ENCODE results near the gene PALLD. TPM values are rescaled to one million over a fixed set of nuclear protein-coding genes. Genes with fewer than 3 reads are reported as not detected.
A peak's percentile ranks its signal among the peaks of the same experiment; 100 is the strongest.

Gene PALLD
- polyA plus RNA-seq, 1 donor (not counting 4 experiments of a cell fraction or from before 2014, with no cell fraction given) = 136 TPM

DNA sequence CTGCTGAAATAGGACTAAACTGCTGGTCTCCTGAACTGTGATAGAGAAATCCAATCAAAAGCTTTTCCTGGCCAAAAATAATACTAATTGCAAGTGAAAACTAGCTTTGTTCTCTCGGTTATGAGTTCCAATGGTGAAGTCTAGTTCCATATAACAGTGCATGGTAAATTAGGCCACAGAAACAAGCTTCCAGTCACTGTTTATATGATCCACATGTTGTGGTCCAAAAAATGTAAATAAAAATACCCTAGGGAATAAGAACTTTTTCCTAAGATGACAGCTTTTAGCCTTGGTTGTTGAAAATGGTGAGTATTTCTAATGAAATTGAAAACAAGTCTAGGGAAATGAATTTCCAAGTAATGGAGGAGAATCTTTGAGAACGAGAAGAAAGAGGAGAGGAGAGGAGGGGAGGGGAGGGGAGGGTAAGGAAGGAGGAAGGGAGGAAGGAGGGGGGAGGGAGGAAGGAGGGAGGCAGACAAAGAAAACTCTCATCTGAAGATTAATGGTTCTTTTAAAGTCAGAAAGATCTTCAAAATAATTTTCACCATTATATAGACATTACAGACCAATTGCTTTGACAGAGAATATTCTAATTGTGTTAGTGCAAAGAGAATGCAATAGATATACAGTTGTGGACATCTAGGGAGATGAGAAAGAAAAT, 26.1 kb downstream of the PALLD start:
- Histone ChIP-seq H3K27ac (ENCODE audit: control insufficient read depth, insufficient read depth, low read length) (no peak overlapping the region), H3K4me2 (ENCODE audit: control insufficient read depth, extremely low read depth, insufficient read depth, low read depth, low read length) (no peak overlapping the region), H3K9me3 (ENCODE audit: control insufficient read depth, low read depth, low read length) (no peaks in the 10 kb centered on the region), H3K9ac (ENCODE audit: control insufficient read depth, extremely low read depth, insufficient read depth, low read length) (no peak overlapping the region), H3K36me3 (ENCODE audit: control insufficient read depth in 2 of 2, extremely low read depth in 1 of 2, insufficient read depth in 2 of 2, low read length in 2 of 2) (no peaks in the 10 kb centered on the region), H3K79me2 (ENCODE audit: control insufficient read depth, insufficient read depth, low read length) (no peaks in the 10 kb centered on the region), H2AFZ (ENCODE audit: control insufficient read depth, low read length) (no peak overlapping the region), H4K20me1 (ENCODE audit: control insufficient read depth, extremely low read depth, insufficient read depth, low read length) (no peaks in the 10 kb centered on the region), H3K4me3 (ENCODE audit: control insufficient read depth in 2 of 3, extremely low read depth in 1 of 3, insufficient read depth in 2 of 3, low read depth in 1 of 3, low read length in 3 of 3) (no peak overlapping the region), H3K4me1 (ENCODE audit: control insufficient read depth, extremely low read depth, insufficient read depth, low read length) (peaks cover 3% of the 10 kb centered on the region), H3K9me1 (ENCODE audit: control insufficient read depth, extremely low read depth, insufficient read depth, low read length) (no peaks in the 10 kb centered on the region), H3K27me3 (ENCODE audit: control insufficient read depth, extremely low read depth, insufficient read depth, low read length) (no peaks in the 10 kb centered on the region)
- peak; percentile 13 for FAIRE-seq
- no peak for DNase-seq (ENCODE audit: low read depth, low spot score)
- TF ChIP-seq, protein P1, sequence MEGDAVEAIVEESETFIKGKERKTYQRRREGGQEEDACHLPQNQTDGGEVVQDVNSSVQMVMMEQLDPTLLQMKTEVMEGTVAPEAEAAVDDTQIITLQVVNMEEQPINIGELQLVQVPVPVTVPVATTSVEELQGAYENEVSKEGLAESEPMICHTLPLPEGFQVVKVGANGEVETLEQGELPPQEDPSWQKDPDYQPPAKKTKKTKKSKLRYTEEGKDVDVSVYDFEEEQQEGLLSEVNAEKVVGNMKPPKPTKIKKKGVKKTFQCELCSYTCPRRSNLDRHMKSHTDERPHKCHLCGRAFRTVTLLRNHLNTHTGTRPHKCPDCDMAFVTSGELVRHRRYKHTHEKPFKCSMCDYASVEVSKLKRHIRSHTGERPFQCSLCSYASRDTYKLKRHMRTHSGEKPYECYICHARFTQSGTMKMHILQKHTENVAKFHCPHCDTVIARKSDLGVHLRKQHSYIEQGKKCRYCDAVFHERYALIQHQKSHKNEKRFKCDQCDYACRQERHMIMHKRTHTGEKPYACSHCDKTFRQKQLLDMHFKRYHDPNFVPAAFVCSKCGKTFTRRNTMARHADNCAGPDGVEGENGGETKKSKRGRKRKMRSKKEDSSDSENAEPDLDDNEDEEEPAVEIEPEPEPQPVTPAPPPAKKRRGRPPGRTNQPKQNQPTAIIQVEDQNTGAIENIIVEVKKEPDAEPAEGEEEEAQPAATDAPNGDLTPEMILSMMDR (optimal IDR thresholded peaks at IDR 0.05 in 1 of 3, IDR thresholded peaks at IDR 0.05 in 1 of 3, conservative IDR thresholded peaks at IDR 0.05 in 1 of 3; ENCODE audit: extremely low read depth in 1 of 3, insufficient read depth in 2 of 3, low read length in 3 of 3) = no peak
- TF ChIP-seq EZH2 (IDR thresholded peaks at IDR 0.05; ENCODE audit: low read length) = no peak
- dilution Hi-C loops (cut with MboI; ENCODE audit: extremely low pct_ligation_motif_present, low sequenced_read_pairs) = no loop called here

DNA sequence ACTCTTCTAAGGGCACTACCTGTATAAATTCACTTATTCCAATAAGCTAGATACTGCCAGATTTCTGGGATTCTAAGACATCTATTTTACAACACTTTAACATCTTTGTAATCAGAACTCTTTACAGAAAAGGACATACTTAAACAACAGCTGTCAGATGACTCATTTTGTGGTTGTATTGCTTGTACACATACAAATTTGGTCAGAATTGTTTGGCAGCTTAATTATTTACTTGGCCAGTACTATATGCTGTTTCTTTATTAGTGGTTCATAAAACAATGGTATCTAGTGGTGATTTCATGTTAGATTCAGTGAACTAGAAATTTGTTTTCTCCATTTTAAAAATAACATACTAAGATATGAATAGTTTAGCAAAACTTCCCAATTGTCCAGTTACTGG, 27.2 kb downstream of the PALLD start:
- dilution Hi-C loops (cut with MboI; ENCODE audit: extremely low pct_ligation_motif_present, low sequenced_read_pairs) = no loop called here
- Histone ChIP-seq H3K9me1 (ENCODE audit: control insufficient read depth, extremely low read depth, insufficient read depth, low read length) (no peaks in the 10 kb centered on the region), H3K9ac (ENCODE audit: control insufficient read depth, extremely low read depth, insufficient read depth, low read length) (no peak overlapping the region), H3K4me1 (ENCODE audit: control insufficient read depth, extremely low read depth, insufficient read depth, low read length) (peaks cover 3% of the 10 kb centered on the region), H3K9me3 (ENCODE audit: control insufficient read depth, low read depth, low read length) (no peaks in the 10 kb centered on the region), H3K4me3 (ENCODE audit: control insufficient read depth in 2 of 3, extremely low read depth in 1 of 3, insufficient read depth in 2 of 3, low read depth in 1 of 3, low read length in 3 of 3) (no peak overlapping the region), H4K20me1 (ENCODE audit: control insufficient read depth, extremely low read depth, insufficient read depth, low read length) (no peaks in the 10 kb centered on the region), H3K36me3 (ENCODE audit: control insufficient read depth in 2 of 2, extremely low read depth in 1 of 2, insufficient read depth in 2 of 2, low read length in 2 of 2) (no peaks in the 10 kb centered on the region), H3K79me2 (ENCODE audit: control insufficient read depth, insufficient read depth, low read length) (no peaks in the 10 kb centered on the region), H3K4me2 (ENCODE audit: control insufficient read depth, extremely low read depth, insufficient read depth, low read depth, low read length) (no peak overlapping the region), H3K27ac (ENCODE audit: control insufficient read depth, insufficient read depth, low read length) (no peak overlapping the region), H3K27me3 (ENCODE audit: control insufficient read depth, extremely low read depth, insufficient read depth, low read length) (no peaks in the 10 kb centered on the region), H2AFZ (ENCODE audit: control insufficient read depth, low read length) (no peak overlapping the region)
- FAIRE-seq (peak; percentile 60), DNase-seq (ENCODE audit: low read depth, low spot score) (no peak)
- TF ChIP-seq, protein P1 (optimal IDR thresholded peaks at IDR 0.05 in 1 of 3, IDR thresholded peaks at IDR 0.05 in 1 of 3, conservative IDR thresholded peaks at IDR 0.05 in 1 of 3; ENCODE audit: extremely low read depth in 1 of 3, insufficient read depth in 2 of 3, low read length in 3 of 3) = no peak
- no peak for TF ChIP-seq EZH2 (IDR thresholded peaks at IDR 0.05; ENCODE audit: low read length)

All from keratinocyte (primary cell).